ENCODE results near the gene FIZ1.
"Not testable (repeated sequence)": the region's sequence is repeated elsewhere in the genome, so short reads cannot be mapped to it uniquely, and the experiment has no call there.

FIZ1 gene

DNA sequence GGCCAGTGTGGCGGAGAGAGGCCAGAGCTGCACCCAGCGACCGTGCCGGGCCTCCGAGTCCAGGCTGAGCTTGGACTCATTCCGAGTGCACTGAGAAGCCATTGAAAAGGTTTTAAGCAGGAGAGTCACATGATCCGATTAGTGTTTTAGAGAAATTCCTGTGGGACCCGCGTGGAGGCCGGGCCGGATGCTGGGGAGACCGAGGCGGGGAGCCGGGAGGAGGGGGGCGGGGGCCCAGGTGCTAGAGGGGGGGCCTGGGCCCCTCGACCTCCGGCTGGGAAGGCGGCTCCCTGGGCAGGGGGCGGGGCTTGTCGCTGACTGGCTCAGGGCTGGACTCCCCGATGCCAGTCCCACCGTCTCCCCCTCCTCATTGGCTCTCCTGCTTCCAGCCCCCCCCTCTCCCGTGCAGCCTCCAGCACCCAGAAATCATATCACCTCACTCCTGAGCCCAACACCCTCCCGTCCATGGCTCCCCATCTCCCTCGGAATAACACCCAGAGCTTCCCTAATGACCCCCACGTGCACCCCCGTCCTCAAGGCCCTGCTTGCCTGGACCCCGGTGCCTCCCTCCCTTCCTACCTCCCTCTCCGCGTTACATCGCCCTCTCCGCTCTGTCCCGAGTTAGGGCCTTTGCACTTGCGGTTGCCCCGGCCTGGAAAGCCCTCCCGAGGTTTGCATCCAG is 13.5 kb downstream of the FIZ1 start:
- CTCF ChIA-PET: no interaction called here
- POLR2A ChIA-PET (ENCODE audit: low non-redundant PET): no interaction called here
- TF ChIP-seq, protein P1, sequence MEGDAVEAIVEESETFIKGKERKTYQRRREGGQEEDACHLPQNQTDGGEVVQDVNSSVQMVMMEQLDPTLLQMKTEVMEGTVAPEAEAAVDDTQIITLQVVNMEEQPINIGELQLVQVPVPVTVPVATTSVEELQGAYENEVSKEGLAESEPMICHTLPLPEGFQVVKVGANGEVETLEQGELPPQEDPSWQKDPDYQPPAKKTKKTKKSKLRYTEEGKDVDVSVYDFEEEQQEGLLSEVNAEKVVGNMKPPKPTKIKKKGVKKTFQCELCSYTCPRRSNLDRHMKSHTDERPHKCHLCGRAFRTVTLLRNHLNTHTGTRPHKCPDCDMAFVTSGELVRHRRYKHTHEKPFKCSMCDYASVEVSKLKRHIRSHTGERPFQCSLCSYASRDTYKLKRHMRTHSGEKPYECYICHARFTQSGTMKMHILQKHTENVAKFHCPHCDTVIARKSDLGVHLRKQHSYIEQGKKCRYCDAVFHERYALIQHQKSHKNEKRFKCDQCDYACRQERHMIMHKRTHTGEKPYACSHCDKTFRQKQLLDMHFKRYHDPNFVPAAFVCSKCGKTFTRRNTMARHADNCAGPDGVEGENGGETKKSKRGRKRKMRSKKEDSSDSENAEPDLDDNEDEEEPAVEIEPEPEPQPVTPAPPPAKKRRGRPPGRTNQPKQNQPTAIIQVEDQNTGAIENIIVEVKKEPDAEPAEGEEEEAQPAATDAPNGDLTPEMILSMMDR (conservative IDR thresholded peaks at IDR 0.05; ENCODE audit: low read depth): no peak
- peak overlapping the region; percentile 76 for H3K27ac ChIP-seq
- DNase-seq (ENCODE audit: low spot score): no peak

GRCh38 chr19:55584871-55585270 is 14.4 kb downstream of the FIZ1 start:
- H3K27ac ChIP-seq: peak overlapping the region; percentile 76; the same call in 1 of the 2 replicates
- POLR2A ChIA-PET (ENCODE audit: low non-redundant PET): no interaction called here
- CTCF ChIA-PET: interaction anchor here (0.7 kb wide), 1 partner anchor 16 kb away, joined by 3 read pairs; no protein-coding TSS in a partner anchor
- DNase-seq (ENCODE audit: low spot score): no peak
- TF ChIP-seq, protein P1 (conservative IDR thresholded peaks at IDR 0.05; ENCODE audit: low read depth): no peak

DNA sequence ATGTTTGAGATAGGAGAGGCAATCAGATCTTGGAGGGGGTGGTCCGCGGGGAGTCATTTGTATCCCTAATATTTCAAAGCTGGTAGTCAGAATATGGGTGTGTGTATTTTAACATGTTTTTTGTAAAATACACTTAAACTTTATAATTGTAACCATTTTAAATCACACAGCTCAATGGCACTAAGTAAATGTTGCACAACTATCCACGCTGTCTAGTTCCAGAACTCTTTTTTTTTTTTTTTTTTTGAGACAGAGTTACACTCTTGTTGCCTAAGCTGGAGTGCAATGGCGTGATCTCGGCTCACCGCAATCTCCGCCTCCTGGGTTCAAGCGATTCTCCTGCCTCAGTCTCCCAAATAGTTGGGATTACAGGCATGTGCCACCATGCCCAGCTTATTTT is 15.4 kb downstream of the FIZ1 start:
- DNase-seq (ENCODE audit: low spot score); CTCF ChIA-PET; H3K27ac ChIP-seq; POLR2A ChIA-PET (ENCODE audit: low non-redundant PET): not testable (repeated sequence)

DNA sequence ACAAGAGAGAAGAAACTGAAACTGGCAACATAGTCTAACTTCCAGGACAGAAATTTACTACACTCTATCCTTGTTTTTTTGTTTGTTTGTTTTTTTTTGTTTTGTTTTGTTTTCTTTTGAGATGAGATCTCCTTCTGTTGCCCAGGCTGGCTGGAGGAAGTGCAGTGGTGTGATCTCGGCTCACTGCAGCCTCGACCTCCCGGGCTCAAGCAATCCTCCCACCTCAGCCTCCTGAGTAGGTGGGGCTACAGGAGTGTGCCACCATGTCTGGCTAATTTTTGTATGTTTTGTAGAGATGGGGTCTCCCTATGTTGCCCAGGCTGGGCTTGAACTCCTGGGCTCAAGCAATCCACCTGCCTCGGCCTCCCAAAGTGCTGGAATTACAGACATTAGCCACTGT is 17.0 kb downstream of the FIZ1 start:
- not testable (repeated sequence) for H3K27ac ChIP-seq
- POLR2A ChIA-PET (ENCODE audit: low non-redundant PET): interaction anchor here (0.5 kb wide), 1 partner anchor 26 kb away, joined by 3 read pairs; no protein-coding TSS in a partner anchor

DNA sequence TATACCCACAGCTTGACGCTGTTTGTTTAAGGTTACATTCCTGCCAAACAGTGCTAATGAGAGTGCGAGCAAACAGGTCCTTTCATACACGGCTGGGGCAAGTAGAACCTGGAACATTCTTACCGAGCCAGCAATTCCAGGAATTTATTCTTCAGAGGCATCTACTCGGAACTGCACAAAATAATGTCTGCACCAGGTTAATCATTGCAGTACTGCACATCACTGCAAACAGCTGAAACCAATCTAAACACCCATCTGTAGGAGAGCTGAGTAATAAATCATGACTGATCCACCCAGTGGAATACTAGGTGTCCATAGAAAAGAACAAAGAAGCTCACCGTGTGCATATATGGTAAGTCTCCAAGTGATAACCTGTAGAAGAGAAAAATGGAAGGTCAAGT is 17.5 kb downstream of the FIZ1 start:
- POLR2A ChIA-PET (ENCODE audit: low non-redundant PET): interaction anchor here (0.5 kb wide), 1 partner anchor 26 kb away, joined by 3 read pairs; no protein-coding TSS in a partner anchor
- TF ChIP-seq, protein P1 (conservative IDR thresholded peaks at IDR 0.05; ENCODE audit: low read depth): no peak
- CTCF ChIA-PET: interaction anchor here (0.6 to 0.7 kb wide), 2 partner anchors 25 to 50 kb away, joined by 3 read pairs; no protein-coding TSS in a partner anchor
- H3K27ac ChIP-seq: no peak overlapping the region
- no peak for DNase-seq (ENCODE audit: low spot score)

More for the DNA sequence above, 17.0 kb downstream of the FIZ1 start:
- DNase-seq (ENCODE audit: low spot score); CTCF ChIA-PET: not testable (repeated sequence)

DNA sequence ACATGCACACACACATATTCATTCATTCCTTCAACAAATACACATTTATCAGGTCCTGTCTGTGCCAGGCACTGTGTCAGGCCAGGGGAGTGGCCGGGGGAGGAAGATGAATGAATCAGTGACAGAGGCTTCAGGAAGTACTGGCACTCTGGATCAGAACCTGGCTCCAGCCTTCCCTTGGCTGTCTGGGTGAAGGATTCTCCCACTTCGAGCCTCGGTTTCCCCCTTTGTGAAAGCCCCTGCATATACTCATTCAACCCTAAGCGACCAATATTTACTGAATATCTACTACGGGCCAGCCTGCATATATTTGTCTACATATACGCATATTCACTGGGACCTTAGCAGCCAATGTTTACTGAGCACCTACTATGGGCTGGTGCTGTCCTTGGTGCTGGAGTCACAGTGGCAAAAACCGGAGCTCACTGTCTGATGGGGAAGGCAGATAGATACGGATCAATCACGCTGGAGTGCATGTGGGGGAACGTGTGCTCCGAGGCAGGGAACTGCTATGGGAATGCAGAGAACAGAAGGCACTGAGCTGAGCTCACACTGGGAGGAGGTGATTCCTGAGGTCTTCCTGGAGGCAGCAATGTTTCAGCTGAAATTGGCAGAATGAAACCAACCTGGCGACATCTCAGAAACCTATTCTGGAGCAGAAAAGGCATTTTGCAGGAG is 18.0 kb downstream of the FIZ1 start:
- ChIA-PET CTCF (interaction anchor here (0.6 to 0.7 kb wide), 3 partner anchors 25 to 484 kb away, joined by 3 read pairs; no protein-coding TSS in a partner anchor), POLR2A (ENCODE audit: low non-redundant PET) (interaction anchor here (0.6 to 1.0 kb wide), 2 partner anchors 18 to 32 kb away, joined by 3 to 6 read pairs; partner anchors contain the start of gene FIZ1)
- TF ChIP-seq, protein P1 (conservative IDR thresholded peaks at IDR 0.05; ENCODE audit: low read depth): no peak
- no peak for DNase-seq (ENCODE audit: low spot score)
- H3K27ac ChIP-seq: peak overlapping the region; percentile 87

DNA sequence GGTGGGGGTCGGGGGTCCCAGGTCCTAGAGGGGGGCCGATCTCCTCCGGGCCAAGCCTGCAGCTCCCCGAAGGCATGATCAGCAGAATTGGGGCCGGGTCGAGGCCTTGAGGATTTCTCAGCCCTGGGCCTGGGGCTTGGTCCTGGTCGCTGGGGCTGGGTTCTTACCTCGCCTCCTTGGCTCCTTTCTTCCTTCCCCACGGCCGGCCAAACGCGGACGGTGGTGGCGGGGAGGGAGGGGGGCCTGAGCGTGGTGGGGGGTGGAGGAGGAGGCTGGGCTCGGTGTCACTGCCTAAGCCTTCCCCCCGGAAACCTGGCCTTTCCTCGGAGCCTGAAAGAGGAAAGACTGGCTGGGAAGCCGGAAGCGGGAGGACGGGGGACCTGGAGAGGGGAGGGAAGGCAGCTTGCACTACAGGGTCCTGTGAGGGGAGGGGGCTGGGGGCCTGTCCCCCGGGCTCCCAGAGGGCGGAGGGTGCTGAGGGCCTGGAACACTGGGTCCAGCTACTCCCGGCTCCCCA is 18.6 kb downstream of the FIZ1 start, which contains the start of gene ZNF579:
Gene ZNF579 (minus strand): TSS at position 221 of the 517 bp plus-strand sequence. CDS start 1,209 bp downstream, outside the sequence.
- peak within 1 kb of the TSS; percentile 87 for H3K27ac ChIP-seq
- POLR2A ChIA-PET (ENCODE audit: low non-redundant PET): interaction anchor here (0.6 to 1.0 kb wide), 5 partner anchors 19 to 291 kb away, joined by 3 to 6 read pairs (median 3); partner anchors contain the start of gene FIZ1
- DNase-seq (ENCODE audit: low spot score): peak; percentile 77
- CTCF ChIA-PET: interaction anchor here (0.5 to 0.6 kb wide), 2 partner anchors 114 to 483 kb away, joined by 3 read pairs; no protein-coding TSS in a partner anchor
- TF ChIP-seq, protein P1 (conservative IDR thresholded peaks at IDR 0.05; ENCODE audit: low read depth): no peak

All from RWPE1 (cell line).